ENCODE measurements around the gene ALKBH3. TPM values are rescaled to one million over a fixed set of nuclear protein-coding genes. Genes with fewer than 3 reads are reported as not detected.
A peak's percentile ranks its signal among the peaks of the same experiment; 100 is the strongest.

Gene ALKBH3
- total RNA-seq, 1 experiment from 2014 or later: 13.3 TPM

DNA sequence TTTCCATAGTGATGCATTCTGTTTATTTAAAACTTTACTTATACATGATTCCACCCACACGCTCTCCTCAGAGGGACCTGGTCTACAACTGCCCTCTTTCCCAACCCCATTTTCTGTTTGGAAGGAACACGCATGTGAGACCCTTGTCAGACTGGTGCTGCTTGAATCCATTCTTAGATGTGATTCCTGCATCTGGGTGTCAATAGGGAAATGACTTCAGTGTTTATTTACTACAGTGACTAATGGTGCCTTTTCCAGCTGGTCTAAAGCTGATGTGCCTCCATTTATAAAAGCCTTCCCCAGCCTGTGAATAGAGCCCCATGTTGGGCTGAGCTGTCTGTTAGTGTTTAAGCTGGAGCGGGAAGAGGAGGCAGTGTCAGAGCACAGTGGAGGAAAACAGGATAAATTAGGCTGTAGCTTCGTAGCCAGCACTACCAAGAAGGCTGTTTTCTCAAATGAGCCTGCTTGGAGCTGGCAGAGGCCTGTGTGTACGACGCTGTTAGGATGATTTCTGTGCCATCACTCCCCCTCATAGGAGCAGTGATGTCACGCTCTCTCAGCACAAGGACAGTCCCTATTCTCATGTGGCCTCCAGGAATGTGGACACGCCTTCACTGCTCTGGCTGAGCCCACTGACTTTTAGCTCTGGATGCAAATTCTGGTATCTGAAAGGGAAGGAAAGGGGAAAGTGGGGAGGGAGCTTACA, 42.9 kb downstream of the ALKBH3 start:
- ATAC-seq (peak; percentile 19), DNase-seq (ENCODE audit: low spot score) (no peak)
- H3K36me3 Mint-ChIP-seq: peaks cover 2% of the 10 kb centered on the region; the same call in 1 of the 2 replicates
- H3K27me3 Mint-ChIP-seq (ENCODE audit: low read depth): no peaks in the 10 kb centered on the region
- TF ChIP-seq ZNF317 (CRISPR knock-in tag; IDR thresholded peaks at IDR 0.05; ENCODE audit: borderline replicate concordance, low read depth) (no peak), CBFB (CRISPR knock-in tag; IDR thresholded peaks at IDR 0.05; ENCODE audit: low read depth) (no peak), USF2 (CRISPR knock-in tag; IDR thresholded peaks at IDR 0.05) (no peak), ZNF281 (CRISPR knock-in tag; IDR thresholded peaks at IDR 0.05) (no peak)
- TF ChIP-seq, protein P1, sequence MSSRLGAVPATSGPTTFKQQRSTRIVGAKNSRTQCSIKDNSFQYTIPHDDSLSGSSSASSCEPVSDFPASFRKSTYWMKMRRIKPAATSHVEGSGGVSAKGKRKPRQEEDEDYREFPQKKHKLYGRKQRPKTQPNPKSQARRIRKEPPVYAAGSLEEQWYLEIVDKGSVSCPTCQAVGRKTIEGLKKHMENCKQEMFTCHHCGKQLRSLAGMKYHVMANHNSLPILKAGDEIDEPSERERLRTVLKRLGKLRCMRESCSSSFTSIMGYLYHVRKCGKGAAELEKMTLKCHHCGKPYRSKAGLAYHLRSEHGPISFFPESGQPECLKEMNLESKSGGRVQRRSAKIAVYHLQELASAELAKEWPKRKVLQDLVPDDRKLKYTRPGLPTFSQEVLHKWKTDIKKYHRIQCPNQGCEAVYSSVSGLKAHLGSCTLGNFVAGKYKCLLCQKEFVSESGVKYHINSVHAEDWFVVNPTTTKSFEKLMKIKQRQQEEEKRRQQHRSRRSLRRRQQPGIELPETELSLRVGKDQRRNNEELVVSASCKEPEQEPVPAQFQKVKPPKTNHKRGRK (CRISPR knock-in tag; IDR thresholded peaks at IDR 0.05; ENCODE audit: borderline replicate concordance): no peak
- TF ChIP-seq, protein P2, sequence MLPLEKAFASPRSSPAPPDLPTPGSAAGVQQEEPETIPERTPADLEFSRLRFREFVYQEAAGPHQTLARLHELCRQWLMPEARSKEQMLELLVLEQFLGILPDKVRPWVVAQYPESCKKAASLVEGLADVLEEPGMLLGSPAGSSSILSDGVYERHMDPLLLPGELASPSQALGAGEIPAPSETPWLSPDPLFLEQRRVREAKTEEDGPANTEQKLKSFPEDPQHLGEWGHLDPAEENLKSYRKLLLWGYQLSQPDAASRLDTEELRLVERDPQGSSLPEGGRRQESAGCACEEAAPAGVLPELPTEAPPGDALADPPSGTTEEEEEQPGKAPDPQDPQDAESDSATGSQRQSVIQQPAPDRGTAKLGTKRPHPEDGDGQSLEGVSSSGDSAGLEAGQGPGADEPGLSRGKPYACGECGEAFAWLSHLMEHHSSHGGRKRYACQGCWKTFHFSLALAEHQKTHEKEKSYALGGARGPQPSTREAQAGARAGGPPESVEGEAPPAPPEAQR (CRISPR knock-in tag; IDR thresholded peaks at IDR 0.05): no peak
- TF ChIP-seq, protein P3, sequence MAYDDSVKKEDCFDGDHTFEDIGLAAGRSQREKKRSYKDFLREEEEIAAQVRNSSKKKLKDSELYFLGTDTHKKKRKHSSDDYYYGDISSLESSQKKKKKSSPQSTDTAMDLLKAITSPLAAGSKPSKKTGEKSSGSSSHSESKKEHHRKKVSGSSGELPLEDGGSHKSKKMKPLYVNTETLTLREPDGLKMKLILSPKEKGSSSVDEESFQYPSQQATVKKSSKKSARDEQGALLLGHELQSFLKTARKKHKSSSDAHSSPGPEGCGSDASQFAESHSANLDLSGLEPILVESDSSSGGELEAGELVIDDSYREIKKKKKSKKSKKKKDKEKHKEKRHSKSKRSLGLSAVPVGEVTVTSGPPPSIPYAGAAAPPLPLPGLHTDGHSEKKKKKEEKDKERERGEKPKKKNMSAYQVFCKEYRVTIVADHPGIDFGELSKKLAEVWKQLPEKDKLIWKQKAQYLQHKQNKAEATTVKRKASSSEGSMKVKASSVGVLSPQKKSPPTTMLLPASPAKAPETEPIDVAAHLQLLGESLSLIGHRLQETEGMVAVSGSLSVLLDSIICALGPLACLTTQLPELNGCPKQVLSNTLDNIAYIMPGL (CRISPR knock-in tag; IDR thresholded peaks at IDR 0.05): no peak
- TF ChIP-seq, protein P4, sequence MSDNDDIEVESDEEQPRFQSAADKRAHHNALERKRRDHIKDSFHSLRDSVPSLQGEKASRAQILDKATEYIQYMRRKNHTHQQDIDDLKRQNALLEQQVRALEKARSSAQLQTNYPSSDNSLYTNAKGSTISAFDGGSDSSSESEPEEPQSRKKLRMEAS (CRISPR knock-in tag; IDR thresholded peaks at IDR 0.05): no peak
- H3K9me3 Mint-ChIP-seq: no peaks in the 10 kb centered on the region
- peak overlapping the region; percentile 57; the same call in 1 of the 2 replicates for H3K27ac Mint-ChIP-seq
- CTCF ChIA-PET: interaction anchor here (0.8 to 4.2 kb wide), 15 partner anchors 9 to 351 kb away, joined by 3 to 20 read pairs (median 6); partner anchors contain the start of genes ACCS and C11orf96
- no peak overlapping the region for H3K4me3 Mint-ChIP-seq
- H3K4me1 Mint-ChIP-seq: peaks cover 22% of the 10 kb centered on the region
- POLR2A ChIA-PET: interaction anchor here (0.6 kb wide), 1 partner anchor 23 kb away, joined by 4 read pairs; no protein-coding TSS in a partner anchor

GRCh38 chr11:43924112-43924855, 43.7 kb downstream of the ALKBH3 start:
- Mint-ChIP-seq H3K4me3 (no peak overlapping the region), H3K4me1 (peaks cover 22% of the 10 kb centered on the region), H3K27ac (0 out of 2 replicates have a peak overlapping the region, but pooled peaks have one; percentile 57), H3K27me3 (ENCODE audit: low read depth) (no peaks in the 10 kb centered on the region), H3K9me3 (no peaks in the 10 kb centered on the region), H3K36me3 (peaks cover 2% of the 10 kb centered on the region; the same call in 1 of the 2 replicates)
- DNase-seq (ENCODE audit: low spot score): peak; percentile 30
- ChIA-PET CTCF (interaction anchor here (0.5 to 4.2 kb wide), 20 partner anchors 9 to 351 kb away, joined by 3 to 20 read pairs (median 4); partner anchors contain the start of genes ACCS and C11orf96), POLR2A (interaction anchor here (0.5 to 0.6 kb wide), 2 partner anchors 24 to 91 kb away, joined by 4 read pairs; no protein-coding TSS in a partner anchor)
- TF ChIP-seq AR (CRISPR knock-in tag; IDR thresholded peaks at IDR 0.05) (no peak), USF2 (CRISPR knock-in tag; IDR thresholded peaks at IDR 0.05) (no peak), ZNF317 (CRISPR knock-in tag; IDR thresholded peaks at IDR 0.05; ENCODE audit: borderline replicate concordance, low read depth) (no peak)
- TF ChIP-seq, protein P5, sequence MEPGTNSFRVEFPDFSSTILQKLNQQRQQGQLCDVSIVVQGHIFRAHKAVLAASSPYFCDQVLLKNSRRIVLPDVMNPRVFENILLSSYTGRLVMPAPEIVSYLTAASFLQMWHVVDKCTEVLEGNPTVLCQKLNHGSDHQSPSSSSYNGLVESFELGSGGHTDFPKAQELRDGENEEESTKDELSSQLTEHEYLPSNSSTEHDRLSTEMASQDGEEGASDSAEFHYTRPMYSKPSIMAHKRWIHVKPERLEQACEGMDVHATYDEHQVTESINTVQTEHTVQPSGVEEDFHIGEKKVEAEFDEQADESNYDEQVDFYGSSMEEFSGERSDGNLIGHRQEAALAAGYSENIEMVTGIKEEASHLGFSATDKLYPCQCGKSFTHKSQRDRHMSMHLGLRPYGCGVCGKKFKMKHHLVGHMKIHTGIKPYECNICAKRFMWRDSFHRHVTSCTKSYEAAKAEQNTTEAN (CRISPR knock-in tag; IDR thresholded peaks at IDR 0.05): no peak
- TF ChIP-seq, protein P6, sequence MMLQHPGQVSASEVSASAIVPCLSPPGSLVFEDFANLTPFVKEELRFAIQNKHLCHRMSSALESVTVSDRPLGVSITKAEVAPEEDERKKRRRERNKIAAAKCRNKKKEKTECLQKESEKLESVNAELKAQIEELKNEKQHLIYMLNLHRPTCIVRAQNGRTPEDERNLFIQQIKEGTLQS (CRISPR knock-in tag; conservative IDR thresholded peaks at IDR 0.05): no peak
- peak; percentile 38 for ATAC-seq

Data from WTC11 (cell line).